Gastroesophageal sphincter (tissue), 3 donors: ENCODE results near the gene GSK3A.

ENCODE experiments used
- CTCF ChIP-seq, 4 experiments: fragments of 200-600 bp in 2 of 4; fragments of 450-650 bp in 2 of 4; sonication (generic) in 1 of 4; IDR thresholded peaks; one replicate each; pipeline ENCODE4 v1.5.1; 2017 to 2019; ENCODE audit warnings: antibody characterized with exemption in 4 of 4, mild to moderate bottlenecking in 2 of 4, moderate library complexity in 2 of 4
- POLR2A ChIP-seq, 2 donors: fragments of 450-650 bp; IDR thresholded peaks; one replicate each; pipeline ENCODE4 v1.6.1; 2017; ENCODE audit warnings: antibody characterized with exemption in 2 of 2, mild to moderate bottlenecking in 2 of 2, moderate library complexity in 1 of 2
- POLR2AphosphoS5 ChIP-seq: sonication (generic); formaldehyde crosslinking; IDR thresholded peaks from one replicate; pipeline ENCODE4 v1.6.1; 2017; ENCODE audit warnings: antibody characterized with exemption

DNA sequence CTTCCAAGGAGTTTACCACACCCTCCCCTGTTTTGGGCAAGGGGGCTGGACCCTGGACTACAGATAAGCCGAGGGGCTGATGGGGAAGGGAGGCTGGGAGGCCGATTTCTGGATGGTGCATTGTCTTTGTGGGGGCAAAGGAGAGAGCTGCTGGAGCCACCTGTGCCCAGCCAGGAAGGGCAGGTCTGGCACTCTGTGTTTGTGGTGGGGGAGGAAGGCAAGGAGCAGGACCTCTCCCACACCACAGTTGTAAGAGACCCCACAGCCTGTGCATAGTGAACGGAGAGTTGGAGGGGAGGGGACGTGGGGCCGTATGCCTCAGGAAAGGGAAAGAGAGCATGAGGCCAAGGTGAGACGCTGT lies 43.6 kb upstream of the GSK3A start:
- TF ChIP-seq POLR2AphosphoS5 (no peak), POLR2A (IDR thresholded peaks at IDR 0.05) (no peak), CTCF (IDR thresholded peaks at IDR 0.05) (no peak)
